SK-N-MC (cell line): Measurements from ENCODE around the gene UGT1A9.

Experiments used
- EZH2 ChIP-seq: fragments of 200-600 bp; sonication (generic); IDR thresholded peaks from one replicate; pipeline ENCODE4 v1.6.1; 2017; ENCODE audit warnings: antibody characterized with exemption
- POLR2AphosphoS5 ChIP-seq: IDR thresholded peaks from 2 replicates; pipeline ENCODE4 v1.6.1; 2012; ENCODE audit warnings: mild to moderate bottlenecking, low read depth, low read length, borderline replicate concordance

DNA sequence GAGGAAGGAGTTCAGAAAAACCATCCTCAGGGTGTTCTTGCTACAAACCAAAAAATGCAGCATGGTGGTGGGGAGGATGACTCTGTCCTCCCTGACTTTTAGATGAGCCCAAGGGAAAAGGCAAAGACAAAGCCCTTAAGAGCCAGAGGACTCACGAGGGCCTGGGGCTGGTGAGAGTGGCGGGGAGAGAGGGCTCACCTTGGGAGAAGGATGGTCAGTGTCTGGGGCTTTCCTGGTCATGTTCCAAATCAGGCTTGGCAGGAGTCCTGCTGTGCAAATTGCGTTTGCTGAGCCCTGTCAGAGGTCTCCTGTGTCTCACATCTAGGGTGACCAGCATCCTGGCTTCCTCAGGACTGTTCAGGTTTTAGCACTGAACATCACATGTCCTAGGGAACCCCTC, 93.1 kb downstream of the UGT1A9 start:
- TF ChIP-seq POLR2AphosphoS5, result no peak
- no peak for TF ChIP-seq EZH2
